Measurements from ENCODE around the gene LINC01488.

Gene LINC01488

GRCh38 chr11:69477086-69477485 lies 4.4 kb upstream of the LINC01488 start:
- H3K4me3 ChIP-seq (ENCODE audit: control insufficient read depth, low read depth, low read length), result no peak overlapping the region
- DNase-seq (ENCODE audit: low read depth), result no peak
- TF ChIP-seq CTCF (IDR thresholded peaks at IDR 0.05; ENCODE audit: control insufficient read depth, insufficient read depth, low read depth, low read length, missing control alignments), result no peak

- no peak for DNase-seq (ENCODE audit: low read depth)
- no peak for TF ChIP-seq CTCF (IDR thresholded peaks at IDR 0.05; ENCODE audit: control insufficient read depth, insufficient read depth, low read depth, low read length, missing control alignments)
- H3K4me3 ChIP-seq (ENCODE audit: control insufficient read depth, low read depth, low read length), result no peak overlapping the region
Measured at GRCh38 chr11:69479591-69480271, 1.7 kb upstream of the LINC01488 start.

- H3K4me3 ChIP-seq (ENCODE audit: control insufficient read depth, low read depth, low read length), result no peak overlapping the region
- DNase-seq (ENCODE audit: low read depth), result no peak
- TF ChIP-seq CTCF (IDR thresholded peaks at IDR 0.05; ENCODE audit: control insufficient read depth, insufficient read depth, low read depth, low read length, missing control alignments), result no peak
Measured at GRCh38 chr11:69480547-69481392, 693 bp upstream of the LINC01488 start.

GRCh38 chr11:69482322-69482721 lies 859 bp downstream of the LINC01488 start:
- TF ChIP-seq CTCF (IDR thresholded peaks at IDR 0.05; ENCODE audit: control insufficient read depth, insufficient read depth, low read depth, low read length, missing control alignments), result no peak
- no peak for DNase-seq (ENCODE audit: low read depth)
- H3K4me3 ChIP-seq (ENCODE audit: control insufficient read depth, low read depth, low read length), result no peak overlapping the region

GRCh38 chr11:69483170-69483569 lies 1.7 kb downstream of the LINC01488 start:
- DNase-seq (ENCODE audit: low read depth), result no peak
- no peak overlapping the region for H3K4me3 ChIP-seq (ENCODE audit: control insufficient read depth, low read depth, low read length)
- TF ChIP-seq CTCF (IDR thresholded peaks at IDR 0.05; ENCODE audit: control insufficient read depth, insufficient read depth, low read depth, low read length, missing control alignments), result no peak

GRCh38 chr11:69483691-69484426 lies 2.4 kb downstream of the LINC01488 start:
- no peak for DNase-seq (ENCODE audit: low read depth)
- no peak overlapping the region for H3K4me3 ChIP-seq (ENCODE audit: control insufficient read depth, low read depth, low read length)
- no peak for TF ChIP-seq CTCF (IDR thresholded peaks at IDR 0.05; ENCODE audit: control insufficient read depth, insufficient read depth, low read depth, low read length, missing control alignments)

Data from AG09309 (cell line).